Chondrocyte (in vitro differentiated cells): Measurements from ENCODE around the gene RSPO4. TPM values are rescaled to one million over a fixed set of nuclear protein-coding genes. Genes with fewer than 3 reads are reported as not detected.

Experiments used
- DNase-seq: peaks from one replicate; pipeline ENCODE4 v3.0.0; 2021; ENCODE audit warnings: mixed read lengths, low spot score
- H3K27ac Mint-ChIP-seq: one replicate; pipeline ENCODE4 v1.8.0; 2021; ENCODE audit warnings: mild to moderate bottlenecking, moderate library complexity, mixed read lengths; ENCODE audit not compliant: unreplicated experiment
- H3K27me3 Mint-ChIP-seq: 2 replicates; pipeline ENCODE4 v1.8.0; 2021; ENCODE audit warnings: low read depth, mixed read lengths
- H3K36me3 Mint-ChIP-seq: 2 replicates; pipeline ENCODE4 v1.8.0; 2021; ENCODE audit warnings: low read depth, mixed read lengths
- H3K4me1 Mint-ChIP-seq: 2 replicates; pipeline ENCODE4 v1.8.0; 2021; ENCODE audit warnings: low read depth, mild to moderate bottlenecking, mixed read lengths
- H3K4me3 Mint-ChIP-seq: one replicate; pipeline ENCODE4 v1.8.0; 2021; ENCODE audit warnings: mild to moderate bottlenecking, moderate library complexity, mixed read lengths; ENCODE audit not compliant: unreplicated experiment
- H3K9me3 Mint-ChIP-seq: 2 replicates; pipeline ENCODE4 v1.8.0; 2021; ENCODE audit warnings: low read depth, mixed read lengths
- CTCF ChIP-seq: fragments of 200-600 bp; sonication (generic); IDR thresholded peaks from 2 replicates; pipeline ENCODE4 v1.5.0; 2021; ENCODE audit warnings: antibody characterized with exemption, mild to moderate bottlenecking, moderate library complexity
- total RNA-seq: library from RNA; stranded (reverse); gene quantifications from 3 replicates; pipeline ENCODE4 v1.2.1, GENCODE V29; 2021

Gene RSPO4
- total RNA-seq, 1 donor from 2014 or later = not detected

DNA sequence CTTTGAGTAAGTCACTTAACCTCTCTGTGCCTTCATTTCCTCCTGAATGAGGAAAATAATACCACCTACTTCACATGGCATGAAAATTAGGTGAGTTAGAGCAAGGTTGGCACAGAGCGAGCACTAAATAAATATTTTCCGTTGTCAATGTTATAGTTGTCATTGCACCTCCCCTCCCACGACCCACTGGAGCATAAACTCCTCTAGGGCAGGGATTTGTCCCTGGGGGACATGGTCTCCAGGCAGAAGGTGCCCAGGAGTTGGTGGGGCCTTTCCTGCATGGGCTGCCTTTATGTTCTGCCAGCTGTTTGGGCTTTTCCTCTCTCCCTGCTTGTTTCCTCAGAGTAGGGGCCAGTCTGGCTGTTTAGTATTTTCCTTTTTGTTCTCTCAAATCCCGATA lies 84.7 kb downstream of the RSPO4 start:
- TF ChIP-seq CTCF = no peak
- Mint-ChIP-seq H3K4me1 (peaks cover 10% of the 10 kb centered on the region), H3K4me3 (no peak overlapping the region), H3K27ac (no peak overlapping the region), H3K36me3 (no peaks in the 10 kb centered on the region), H3K27me3 (peaks cover 17% of the 10 kb centered on the region), H3K9me3 (peaks cover 2% of the 10 kb centered on the region)
- DNase-seq = no peak

DNA sequence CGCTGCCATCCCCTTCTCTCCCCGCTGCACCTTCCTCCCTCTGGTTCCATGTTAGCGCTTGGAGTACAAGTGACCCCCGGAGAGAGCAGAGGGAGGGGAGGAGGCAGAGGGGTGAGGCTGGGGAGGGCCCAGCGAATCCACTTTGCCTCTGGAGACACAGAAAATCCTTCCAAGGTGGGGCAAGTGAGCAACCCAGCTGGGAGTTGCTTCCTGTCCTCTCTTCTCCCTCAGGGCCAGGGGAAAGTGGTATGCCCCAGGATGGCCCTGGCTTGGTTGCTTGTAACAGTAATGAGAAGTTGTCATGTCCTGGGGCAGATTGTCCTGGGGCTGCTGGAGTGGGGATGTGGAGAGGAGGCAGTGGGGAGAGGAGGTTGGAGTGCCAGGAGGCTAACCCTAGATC lies 85.3 kb downstream of the RSPO4 start:
- Mint-ChIP-seq H3K36me3 (no peaks in the 10 kb centered on the region), H3K4me1 (peaks cover 11% of the 10 kb centered on the region), H3K4me3 (no peak overlapping the region), H3K27me3 (peaks cover 17% of the 10 kb centered on the region), H3K27ac (no peak overlapping the region), H3K9me3 (peaks cover 2% of the 10 kb centered on the region)
- no peak for DNase-seq
- TF ChIP-seq CTCF = no peak

DNA sequence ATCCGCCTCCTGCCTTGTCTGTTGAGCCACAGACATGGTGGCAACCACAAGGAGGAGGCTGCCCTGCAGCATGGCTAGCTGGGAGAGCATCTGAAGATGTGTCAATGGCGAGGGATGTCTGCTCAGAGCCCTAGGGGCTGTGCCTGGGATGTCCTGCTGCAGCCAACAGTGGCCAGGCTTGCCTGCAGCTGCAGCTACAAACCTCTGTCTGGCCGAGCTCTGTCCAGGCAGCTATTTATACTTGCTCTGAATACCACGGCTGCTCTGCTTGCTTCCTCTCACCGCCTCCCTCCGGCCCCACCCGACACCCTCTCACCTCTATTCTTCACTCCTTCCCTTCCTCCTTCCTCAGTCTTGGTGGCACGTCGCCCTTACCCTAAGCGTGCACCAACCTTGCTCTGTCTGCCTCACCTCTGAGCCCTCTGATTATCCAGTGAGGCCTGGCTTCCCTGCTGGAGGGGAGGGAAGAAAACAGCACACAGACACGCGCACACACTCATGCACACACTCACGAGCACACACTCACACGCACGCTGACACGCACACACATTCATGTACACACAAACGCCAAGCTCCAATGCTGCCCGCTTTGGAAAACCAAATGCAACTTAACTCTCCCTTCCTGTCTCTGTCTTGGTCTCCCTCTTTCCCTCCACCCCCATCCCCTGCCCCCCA lies 85.8 kb downstream of the RSPO4 start, which contains the start of gene ANGPT4:
ANGPT4 (minus strand) TSS at position 210 of the 675 bp plus-strand sequence; CDS start at position 90, 120 bp downstream.
- peaks cover 2% of the 10 kb centered on the region for H3K9me3 Mint-ChIP-seq
- TF ChIP-seq CTCF = no peak
- H3K27me3 Mint-ChIP-seq = peaks cover 19% of the 10 kb centered on the region
- no peaks in the 10 kb centered on the region for H3K36me3 Mint-ChIP-seq
- DNase-seq = no peak
- no peak within 1 kb of the TSS for H3K4me3 Mint-ChIP-seq
- H3K4me1 Mint-ChIP-seq = peaks cover 16% of the 10 kb centered on the region
- no peak within 1 kb of the TSS for H3K27ac Mint-ChIP-seq

- no peak for DNase-seq
- H3K4me3 Mint-ChIP-seq = no peak overlapping the region
- no peak for TF ChIP-seq CTCF
- no peaks in the 10 kb centered on the region for H3K36me3 Mint-ChIP-seq
- no peaks in the 10 kb centered on the region for H3K9me3 Mint-ChIP-seq
- no peak overlapping the region for H3K27ac Mint-ChIP-seq
- H3K4me1 Mint-ChIP-seq = peaks cover 30% of the 10 kb centered on the region
- H3K27me3 Mint-ChIP-seq = peaks cover 19% of the 10 kb centered on the region
Observed at GRCh38 chr20:914727-915498, 87.2 kb downstream of the RSPO4 start.

GRCh38 chr20:913306-913849 lies 88.7 kb downstream of the RSPO4 start:
- Mint-ChIP-seq H3K27me3 (peaks cover 11% of the 10 kb centered on the region), H3K4me3 (no peak overlapping the region), H3K36me3 (no peaks in the 10 kb centered on the region), H3K9me3 (no peaks in the 10 kb centered on the region), H3K27ac (no peak overlapping the region), H3K4me1 (peaks cover 31% of the 10 kb centered on the region)
- TF ChIP-seq CTCF = no peak
- no peak for DNase-seq
